Thymus (tissue), 11 donors: ENCODE measurements around the gene SNRPB2. TPM values are rescaled to one million over a fixed set of nuclear protein-coding genes. Genes with fewer than 3 reads are reported as not detected.

ENCODE experiments used
- DNase-seq, 9 donors: peaks; one replicate each; pipeline ENCODE4 v3.0.0-alpha.2; 2013; ENCODE audit warnings: low spot score in 9 of 9, low read depth in 6 of 9, missing footprints in 1 of 9
- H3K27ac ChIP-seq, 2 donors: one replicate each; pipeline ENCODE4 v1.5.1; 2013; ENCODE audit warnings: control low read depth in 1 of 2, low read depth in 1 of 2, low read length in 1 of 2, mild to moderate bottlenecking in 1 of 2, moderate library complexity in 1 of 2
- H3K27me3 ChIP-seq, 2 donors: one replicate each; pipeline ENCODE4 v1.5.1; 2013; ENCODE audit warnings: low read length in 1 of 2; ENCODE audit not compliant: control insufficient read depth in 2 of 2, insufficient read depth in 1 of 2
- H3K36me3 ChIP-seq, 2 donors: one replicate each; pipeline ENCODE4 v1.5.1; 2013; ENCODE audit warnings: low read length in 1 of 2, mild to moderate bottlenecking in 1 of 2, moderate library complexity in 1 of 2; ENCODE audit not compliant: control insufficient read depth in 2 of 2, insufficient read depth in 2 of 2
- H3K4me1 ChIP-seq, 2 donors: one replicate each; pipeline ENCODE4 v1.5.1; 2013; ENCODE audit warnings: low read length in 2 of 2; ENCODE audit not compliant: control insufficient read depth in 2 of 2, insufficient read depth in 2 of 2
- H3K4me3 ChIP-seq, 2 donors: one replicate each; pipeline ENCODE4 v1.5.1; 2013; ENCODE audit warnings: low read length in 2 of 2, control low read depth in 1 of 2, mild to moderate bottlenecking in 1 of 2
- H3K9me3 ChIP-seq, 2 donors: one replicate each; pipeline ENCODE4 v1.5.1; 2013; ENCODE audit warnings: low read length in 1 of 2, mild to moderate bottlenecking in 1 of 2; ENCODE audit not compliant: control insufficient read depth in 2 of 2, insufficient read depth in 1 of 2
- WGBS: extraction: QIAGEN DNeasy Blood & Tissue Kit; methylation state at CpG from one replicate; pipeline ENCODE4 v1.1.7; 2013; 5-methylcytosine and 5-hydroxymethylcytosine counted together
- polyA plus RNA-seq: library from polyadenylated mRNA; stranded (reverse); fragments of 200-250 nt; gene quantifications from one replicate; pipeline ENCODE4 v1.2.3, GENCODE V29; 2013
- total RNA-seq: library from RNA; stranded (reverse); fragments of 120-200 nt; gene quantifications from one replicate; pipeline ENCODE4 v1.2.4, GENCODE V29; 2013
- donor health status: healthy.

Gene SNRPB2
- total and polyA plus RNA-seq, 2 donors: 77.1 to 103 TPM

GRCh38 chr20:16694161-16694560 lies 35.7 kb upstream of the SNRPB2 start:
- Histone ChIP-seq H3K4me1 (no peaks in the 10 kb centered on the region), H3K9me3 (no peaks in the 10 kb centered on the region), H3K4me3 (no peak overlapping the region), H3K36me3 (no peaks in the 10 kb centered on the region), H3K27ac (no peak overlapping the region), H3K27me3 (no peaks in the 10 kb centered on the region)
- WGBS: 94% methylated on average over 3 of the region's 3 CpGs
- DNase-seq: no peak

- WGBS: 94% methylated on average over 3 of the region's 3 CpGs
- H3K4me3 ChIP-seq: no peak overlapping the region
- no peak overlapping the region for H3K27ac ChIP-seq
- DNase-seq: no peak
- H3K27me3 ChIP-seq: no peaks in the 10 kb centered on the region
- no peaks in the 10 kb centered on the region for H3K36me3 ChIP-seq
- no peaks in the 10 kb centered on the region for H3K9me3 ChIP-seq
- H3K4me1 ChIP-seq: no peaks in the 10 kb centered on the region
These were observed 34.2 kb upstream of the SNRPB2 start for GRCh38 chr20:16695628-16696027.

GRCh38 chr20:16699293-16699692 lies 30.5 kb upstream of the SNRPB2 start:
- WGBS: 87% methylated on average over 4 of the region's 4 CpGs
- Histone ChIP-seq H3K4me3 (no peak overlapping the region), H3K9me3 (no peaks in the 10 kb centered on the region), H3K36me3 (no peaks in the 10 kb centered on the region), H3K4me1 (no peaks in the 10 kb centered on the region), H3K27me3 (no peaks in the 10 kb centered on the region), H3K27ac (no peak overlapping the region)
- DNase-seq: no peak

- peak in 1 of 9 donors; percentile 10 for DNase-seq
- H3K4me1 ChIP-seq: no peaks in the 10 kb centered on the region
- H3K9me3 ChIP-seq: peaks cover 0 to 7% of the 10 kb centered on the region in 2 donors
- 51% methylated on average over 3 of the region's 3 CpGs for WGBS
- H3K4me3 ChIP-seq: no peak overlapping the region
- no peaks in the 10 kb centered on the region for H3K36me3 ChIP-seq
- no peak overlapping the region for H3K27ac ChIP-seq
- H3K27me3 ChIP-seq: no peaks in the 10 kb centered on the region
These were observed 28.5 kb upstream of the SNRPB2 start for GRCh38 chr20:16701296-16701695.

GRCh38 chr20:16703570-16703969 lies 26.3 kb upstream of the SNRPB2 start:
- Histone ChIP-seq H3K9me3 (peaks cover 0 to 7% of the 10 kb centered on the region in 2 donors), H3K27ac (no peak overlapping the region)
- 93% methylated on average over 4 of the region's 4 CpGs for WGBS

GRCh38 chr20:16707674-16708073 lies 22.2 kb upstream of the SNRPB2 start:
- H3K27ac ChIP-seq: no peak overlapping the region
- peaks cover 0 to 7% of the 10 kb centered on the region in 2 donors for H3K9me3 ChIP-seq
- DNase-seq: no peak
- WGBS: 92% methylated on average over 3 of the region's 3 CpGs
- H3K4me3 ChIP-seq: no peak overlapping the region
- H3K4me1 ChIP-seq: peaks cover 4 to 6% of the 10 kb centered on the region in 2 donors
- H3K27me3 ChIP-seq: no peaks in the 10 kb centered on the region
- no peaks in the 10 kb centered on the region for H3K36me3 ChIP-seq

More at GRCh38 chr20:16703570-16703969, 26.3 kb upstream of the SNRPB2 start:
- no peak overlapping the region for H3K4me3 ChIP-seq
- DNase-seq: no peak
- H3K27me3 ChIP-seq: no peaks in the 10 kb centered on the region
- H3K4me1 ChIP-seq: no peaks in the 10 kb centered on the region
- H3K36me3 ChIP-seq: no peaks in the 10 kb centered on the region

- DNase-seq: peak in 1 of 9 donors; percentile 7
- Histone ChIP-seq H3K36me3 (no peaks in the 10 kb centered on the region), H3K4me3 (no peak overlapping the region), H3K27ac (no peak overlapping the region), H3K4me1 (peaks cover 4 to 6% of the 10 kb centered on the region in 2 donors), H3K27me3 (no peaks in the 10 kb centered on the region), H3K9me3 (peaks cover 0 to 7% of the 10 kb centered on the region in 2 donors)
These were observed 21.2 kb upstream of the SNRPB2 start for GRCh38 chr20:16708602-16709001.

- H3K4me1 ChIP-seq: peaks cover 4 to 6% of the 10 kb centered on the region in 2 donors
- no peak overlapping the region for H3K4me3 ChIP-seq
- no peak overlapping the region for H3K27ac ChIP-seq
These were observed 20.8 kb upstream of the SNRPB2 start for GRCh38 chr20:16709017-16709416.

GRCh38 chr20:16710781-16711180 lies 19.0 kb upstream of the SNRPB2 start:
- H3K4me1 ChIP-seq: peaks cover 4 to 6% of the 10 kb centered on the region in 2 donors
- no peak overlapping the region for H3K4me3 ChIP-seq
- WGBS: 96% methylated on average over 3 of the region's 3 CpGs
- peaks cover 0 to 5% of the 10 kb centered on the region in 2 donors for H3K9me3 ChIP-seq
- no peak overlapping the region for H3K27ac ChIP-seq
- no peaks in the 10 kb centered on the region for H3K36me3 ChIP-seq
- peaks cover 0 to 3% of the 10 kb centered on the region in 2 donors for H3K27me3 ChIP-seq
- no peak for DNase-seq

More at GRCh38 chr20:16709017-16709416, 20.8 kb upstream of the SNRPB2 start:
- Histone ChIP-seq H3K36me3 (no peaks in the 10 kb centered on the region), H3K27me3 (no peaks in the 10 kb centered on the region), H3K9me3 (peaks cover 0 to 7% of the 10 kb centered on the region in 2 donors)
- DNase-seq: peak in 5 of 9 donors; percentile 14 to 66 (median 24)
